Measurements from ENCODE around the gene APH1B.
A peak's percentile ranks its signal among the peaks of the same experiment; 100 is the strongest.
"Not testable (repeated sequence)": the region's sequence is repeated elsewhere in the genome, so short reads cannot be mapped to it uniquely, and the experiment has no call there.

The APH1B gene

DNA sequence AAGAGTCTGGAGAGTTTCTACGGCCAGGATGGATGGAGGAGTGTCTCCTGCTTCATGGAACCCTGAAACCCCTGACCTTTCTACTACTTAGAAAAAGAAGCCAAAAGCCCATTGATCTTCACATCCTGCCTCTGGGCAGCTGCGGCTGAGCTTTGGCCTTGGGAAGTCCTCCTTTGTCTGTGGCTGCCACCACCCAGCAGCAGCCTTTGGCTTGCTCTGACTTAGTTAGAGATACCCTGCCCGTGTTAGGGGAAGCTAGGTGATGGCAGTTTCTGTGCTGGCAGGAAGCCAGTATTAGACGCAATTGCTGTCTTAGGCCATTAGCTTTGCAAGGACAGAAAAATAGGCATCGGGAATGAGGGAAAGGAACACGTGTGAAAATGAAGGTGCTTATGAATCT lies 18.8 kb downstream of the APH1B start:
- no peak for DNase-seq (ENCODE audit: low read depth, low spot score)

DNA sequence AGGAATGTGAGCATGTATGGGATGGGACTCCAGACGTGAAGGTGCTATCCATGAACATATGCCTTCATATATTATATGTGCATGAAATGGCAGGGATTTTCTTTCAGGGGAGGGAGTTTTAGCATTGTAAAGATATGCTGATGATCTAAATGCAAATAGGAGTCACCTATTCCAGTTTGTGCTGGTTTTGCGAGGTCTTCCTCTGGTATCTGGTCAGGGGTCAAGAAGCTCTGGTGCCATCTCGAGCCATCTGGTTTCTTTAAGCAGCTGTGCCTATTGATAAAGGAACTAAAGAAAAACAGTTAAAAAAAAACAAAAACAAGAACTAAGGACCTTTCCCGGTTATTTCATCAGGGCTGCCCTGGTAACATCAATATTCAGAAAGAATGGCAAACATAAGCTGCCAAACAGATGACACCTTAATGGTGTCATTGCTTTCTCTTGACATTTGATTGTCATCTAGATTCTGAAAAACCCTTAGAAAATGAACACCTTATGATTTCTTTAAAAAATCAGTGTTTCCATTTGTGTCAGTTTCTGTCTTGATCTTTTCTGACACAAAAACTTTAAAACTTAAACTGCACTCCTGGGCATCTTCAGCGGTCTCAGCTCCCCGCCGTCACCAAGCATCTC lies 22.7 kb downstream of the APH1B start:
- no peak for DNase-seq (ENCODE audit: low read depth, low spot score)

DNA sequence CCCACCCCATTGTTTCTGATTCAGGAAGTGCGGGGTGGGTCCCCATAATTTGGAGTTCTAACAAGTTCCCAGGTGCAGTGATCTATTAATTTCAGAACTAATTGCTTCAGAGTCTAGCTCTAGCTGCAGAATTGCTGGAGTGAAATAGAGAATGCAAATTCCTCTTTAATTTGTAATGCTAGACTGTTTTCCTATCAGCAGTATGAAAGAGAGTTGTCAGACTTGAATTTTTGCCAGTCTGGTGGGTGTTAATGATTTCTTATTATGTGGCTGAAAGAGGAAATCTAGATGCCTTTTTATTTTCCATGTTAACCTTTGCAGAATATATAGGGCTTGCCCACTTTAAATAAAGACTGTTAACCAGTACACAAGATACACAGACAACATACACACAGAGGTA lies 23.7 kb downstream of the APH1B start:
- peak; percentile 61 for DNase-seq (ENCODE audit: low read depth, low spot score)

DNA sequence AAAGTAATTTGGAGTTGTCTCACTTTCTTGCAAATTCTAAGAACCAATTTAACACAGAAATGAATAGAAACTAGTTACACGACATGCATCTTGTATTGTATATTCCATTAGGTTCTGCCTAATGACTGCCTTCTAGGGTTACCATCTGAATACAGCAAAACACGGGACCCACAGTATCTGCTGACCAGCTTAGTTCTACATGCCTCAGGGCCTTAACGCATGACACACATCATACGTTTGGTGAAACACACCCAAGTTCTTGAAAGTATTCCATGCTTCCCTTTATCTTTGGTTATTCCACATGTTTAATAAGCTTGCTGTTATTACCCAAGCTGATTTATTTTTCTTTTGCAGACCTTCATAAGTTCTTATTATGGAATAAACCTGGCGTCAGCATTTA lies 27.9 kb downstream of the APH1B start:
- DNase-seq (ENCODE audit: low read depth, low spot score), result no peak

DNA sequence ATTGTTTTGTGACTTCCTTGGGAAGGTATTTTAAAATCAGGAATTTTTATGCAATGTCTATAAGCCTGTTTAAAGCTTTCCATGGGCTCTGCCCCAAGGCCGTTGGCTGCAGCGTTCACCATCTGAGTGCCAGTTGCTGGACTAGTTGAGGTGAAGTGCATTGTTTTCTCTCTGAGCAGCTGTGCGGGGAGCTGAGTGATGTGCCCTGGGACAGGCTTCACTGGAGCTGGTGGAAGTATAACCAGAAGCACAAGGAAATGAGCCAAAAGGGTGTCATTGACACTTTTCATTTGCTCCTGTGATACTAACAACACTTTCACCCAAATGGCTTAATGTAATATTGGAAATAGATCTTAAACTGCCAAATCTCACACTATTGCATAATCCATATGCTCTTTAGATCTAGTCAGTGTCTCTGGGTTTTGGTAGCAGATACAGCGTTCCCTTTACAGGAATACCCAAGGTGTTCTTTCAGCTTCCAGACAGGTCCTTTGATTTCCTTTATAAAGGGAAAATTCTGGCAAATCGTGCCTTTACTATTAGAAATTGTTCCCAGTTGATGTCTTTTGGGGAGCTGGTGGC lies 29.2 kb downstream of the APH1B start:
- DNase-seq (ENCODE audit: low read depth, low spot score), result no peak

DNA sequence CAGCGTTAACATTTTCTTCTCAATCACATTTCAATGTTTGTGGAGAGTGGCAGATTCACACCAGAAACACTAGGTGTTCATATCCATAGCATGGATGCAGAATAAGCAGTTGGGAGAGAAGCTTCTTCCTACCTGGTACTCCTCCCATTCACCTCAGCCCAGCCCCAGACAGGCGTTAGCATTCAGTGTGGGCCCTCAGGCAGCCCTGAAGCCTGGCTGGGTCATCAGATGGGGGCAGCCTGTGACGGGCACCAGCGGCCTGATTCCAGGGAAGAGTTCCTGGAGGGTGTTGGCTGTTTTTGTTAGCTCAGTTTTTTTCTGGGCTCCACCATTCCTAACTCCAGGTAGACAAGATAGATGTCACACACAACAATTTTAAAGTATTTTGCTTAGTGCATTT lies 31.1 kb downstream of the APH1B start:
- DNase-seq (ENCODE audit: low read depth, low spot score), result no peak

DNA sequence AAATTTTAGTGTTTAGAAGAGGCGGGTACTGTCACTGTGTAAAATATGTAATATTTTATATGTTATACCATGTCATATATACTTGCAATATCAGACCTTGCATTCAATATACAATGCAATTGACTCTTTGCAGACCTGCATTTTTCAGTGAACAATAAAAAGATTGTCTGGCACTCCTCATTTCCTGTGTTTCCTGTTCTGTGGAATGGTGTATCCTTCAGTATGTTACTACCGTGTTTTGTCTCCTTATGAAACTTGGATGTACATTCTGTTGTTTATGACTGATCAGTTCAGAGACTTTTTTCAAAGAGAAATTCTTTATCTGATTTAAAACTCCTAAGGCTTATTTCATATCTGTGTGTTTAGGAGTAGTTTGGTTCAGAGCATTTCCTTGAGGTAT lies 31.5 kb downstream of the APH1B start:
- DNase-seq (ENCODE audit: low read depth, low spot score), result no peak

DNA sequence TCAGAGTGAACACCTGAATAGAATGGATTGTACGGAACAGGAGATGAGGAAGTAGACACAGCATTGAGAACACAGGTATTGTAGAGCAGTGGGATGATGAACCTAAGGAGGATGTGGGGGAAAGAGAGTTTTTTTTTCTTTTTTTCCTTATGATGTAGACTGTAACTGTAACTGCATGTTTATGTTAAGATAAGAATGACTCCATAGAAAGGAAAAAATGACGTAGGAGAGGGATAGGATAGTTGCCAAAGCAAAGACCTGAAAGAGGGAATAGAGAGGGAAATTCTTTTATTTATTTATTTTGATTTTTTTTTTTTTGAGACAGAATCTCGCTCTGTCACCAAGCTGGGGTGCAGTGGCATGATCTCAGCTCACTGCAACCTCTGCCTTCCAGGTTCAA lies 33.2 kb downstream of the APH1B start:
- DNase-seq (ENCODE audit: low read depth, low spot score), result no peak

DNA sequence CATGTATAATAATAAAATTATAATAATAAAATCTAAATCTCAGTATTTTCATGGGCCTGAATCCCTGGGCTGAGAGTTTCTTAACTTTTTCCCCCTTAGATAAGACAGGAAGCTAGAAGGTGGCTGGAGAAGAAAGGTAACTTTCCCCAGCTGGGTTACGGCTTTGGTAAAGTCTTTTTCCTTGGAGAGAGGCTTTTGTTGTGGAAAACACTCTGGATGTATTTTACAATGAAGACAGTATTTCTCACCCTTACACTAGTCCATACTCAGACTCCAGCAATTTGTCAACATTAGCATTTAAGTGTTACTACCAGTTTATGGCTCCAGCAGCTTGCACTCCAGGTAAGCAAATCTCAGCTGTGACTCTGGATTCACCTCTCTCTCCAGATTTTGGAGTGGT lies 34.9 kb downstream of the APH1B start:
- DNase-seq (ENCODE audit: low read depth, low spot score), result no peak

DNA sequence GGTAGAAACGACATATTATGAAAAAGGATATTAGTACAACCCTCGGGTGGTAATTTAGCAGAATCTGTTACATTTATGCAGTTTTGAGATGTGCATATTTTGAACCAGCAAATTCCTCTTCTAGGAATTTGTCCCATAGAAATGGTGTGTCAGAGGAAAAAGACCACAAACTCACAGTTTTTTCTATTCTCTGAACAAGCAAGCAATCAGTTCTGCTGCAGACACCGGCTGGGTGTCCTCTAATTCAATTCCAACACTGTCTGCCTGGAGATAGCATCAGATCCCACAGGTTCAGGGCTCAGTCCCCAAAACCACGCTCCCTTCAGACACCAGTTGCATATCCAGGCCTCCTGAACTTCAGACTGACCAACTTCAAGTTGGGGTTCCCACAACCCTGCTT lies 36.4 kb downstream of the APH1B start:
- no peak for DNase-seq (ENCODE audit: low read depth, low spot score)

DNA sequence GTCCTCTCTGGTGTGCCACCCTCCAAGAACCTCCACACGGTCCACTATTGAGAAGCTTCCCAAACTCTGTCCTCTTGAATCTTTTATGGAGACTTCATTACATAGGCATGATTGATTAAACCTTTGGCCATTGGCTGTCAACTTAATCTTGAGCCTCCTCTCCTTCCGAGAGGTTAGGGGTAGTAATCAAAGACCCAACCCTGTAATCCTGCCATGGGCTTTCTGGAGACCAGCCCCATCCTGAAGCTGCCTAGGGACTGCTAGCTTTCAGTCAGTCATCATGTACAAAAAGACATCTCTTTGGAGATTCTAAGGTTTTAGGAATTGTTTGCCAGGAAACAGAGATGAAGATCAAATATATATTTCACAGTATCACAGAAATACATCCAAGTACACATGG lies 37.0 kb downstream of the APH1B start:
- no peak for DNase-seq (ENCODE audit: low read depth, low spot score)

DNA sequence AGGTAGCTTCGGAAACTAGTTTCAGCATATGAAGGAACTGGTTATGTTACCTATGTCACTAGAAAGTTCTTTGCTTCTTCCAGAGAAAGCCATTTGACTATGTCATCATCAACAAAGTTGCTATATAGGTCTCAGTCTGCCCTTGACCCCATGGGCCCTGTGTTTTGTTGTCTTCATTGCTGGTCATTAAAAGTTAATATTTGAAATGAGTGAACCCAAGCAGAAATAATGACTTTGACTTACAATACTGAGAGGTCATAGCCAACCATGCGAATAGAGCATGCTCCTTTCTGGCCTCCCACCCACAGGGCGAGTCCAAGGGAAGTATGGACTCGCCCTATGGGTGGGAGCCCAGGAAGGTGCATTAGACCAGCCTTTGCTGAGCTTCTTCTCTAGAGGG lies 40.9 kb downstream of the APH1B start:
- DNase-seq (ENCODE audit: low read depth, low spot score), result no peak

DNA sequence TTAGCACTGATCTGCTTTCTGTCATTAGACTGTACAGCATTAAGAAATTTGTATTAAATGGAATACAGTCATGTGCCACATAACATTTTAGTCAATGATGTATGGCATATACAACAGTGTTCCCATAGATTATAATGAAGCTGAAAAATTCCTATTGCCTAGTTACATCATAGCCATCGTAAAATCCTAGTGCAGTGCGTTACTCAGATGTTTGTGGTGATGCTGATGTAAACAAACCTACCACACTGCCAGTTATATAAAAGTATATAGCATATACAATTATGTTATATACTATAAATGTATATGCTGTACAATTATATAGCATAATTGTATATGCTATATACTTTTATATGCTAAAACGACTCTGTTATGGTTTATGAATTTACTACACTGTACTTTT lies 41.7 kb downstream of the APH1B start:
- no peak for DNase-seq (ENCODE audit: low read depth, low spot score)

DNA sequence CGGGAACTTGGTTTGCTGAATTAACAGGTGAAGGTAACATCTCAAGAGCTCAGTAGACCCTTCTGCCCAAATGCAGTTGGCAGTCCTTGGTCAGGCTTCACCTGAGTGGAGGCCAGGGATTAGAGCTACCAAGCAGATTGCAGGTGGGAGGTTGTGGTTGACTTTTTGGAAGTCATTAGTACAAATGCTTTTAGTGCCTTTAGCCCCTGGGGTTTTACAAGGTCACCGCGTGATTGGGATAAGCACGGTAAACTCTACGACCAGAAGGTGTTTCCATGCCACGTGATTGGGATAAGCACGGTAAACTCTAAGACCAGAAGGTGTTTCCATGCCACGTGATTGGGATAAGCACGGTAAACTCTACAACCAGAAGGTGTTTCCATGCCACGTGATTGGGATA lies 43.0 kb downstream of the APH1B start:
- DNase-seq (ENCODE audit: low read depth, low spot score), result not testable (repeated sequence)

DNA sequence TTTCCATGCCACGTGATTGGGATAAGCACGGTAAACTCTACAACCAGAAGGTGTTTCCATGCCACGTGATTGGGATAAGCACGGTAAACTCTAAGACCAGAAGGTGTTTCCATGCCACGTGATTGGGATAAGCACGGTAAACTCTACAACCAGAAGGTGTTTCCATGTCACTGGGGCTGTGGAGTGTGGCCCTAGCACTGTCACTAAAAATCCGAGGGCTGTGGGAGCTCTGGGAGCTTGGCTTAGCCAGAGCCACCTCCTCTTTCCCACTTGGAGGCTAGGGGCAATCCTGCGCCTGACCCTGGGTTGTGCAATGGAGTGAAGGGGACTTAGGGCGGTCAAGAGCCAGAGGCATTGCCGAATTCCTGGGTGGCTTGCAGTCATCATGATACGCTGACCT lies 43.6 kb downstream of the APH1B start:
- not testable (repeated sequence) for DNase-seq (ENCODE audit: low read depth, low spot score)

DNA sequence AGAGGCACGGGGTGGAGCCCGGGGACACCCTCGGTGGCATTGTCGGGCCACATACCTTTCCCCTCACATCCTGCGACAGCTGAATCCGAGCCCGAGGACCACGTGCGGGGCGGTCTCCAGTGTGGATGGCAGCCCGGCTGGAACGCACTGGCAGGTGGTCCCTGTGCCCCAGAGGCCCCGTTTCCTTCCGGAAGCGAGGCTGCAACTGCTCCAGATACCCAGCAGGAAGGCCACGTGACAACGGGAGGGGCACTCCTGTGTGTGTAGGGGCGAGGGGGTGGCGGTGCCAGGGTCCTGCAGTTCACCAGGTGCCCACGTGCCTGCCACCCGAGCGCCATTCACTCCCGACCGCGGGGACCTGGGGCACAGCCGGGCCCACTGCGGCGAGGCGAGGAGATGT lies 44.1 kb downstream of the APH1B start:
- no peak for DNase-seq (ENCODE audit: low read depth, low spot score)

DNA sequence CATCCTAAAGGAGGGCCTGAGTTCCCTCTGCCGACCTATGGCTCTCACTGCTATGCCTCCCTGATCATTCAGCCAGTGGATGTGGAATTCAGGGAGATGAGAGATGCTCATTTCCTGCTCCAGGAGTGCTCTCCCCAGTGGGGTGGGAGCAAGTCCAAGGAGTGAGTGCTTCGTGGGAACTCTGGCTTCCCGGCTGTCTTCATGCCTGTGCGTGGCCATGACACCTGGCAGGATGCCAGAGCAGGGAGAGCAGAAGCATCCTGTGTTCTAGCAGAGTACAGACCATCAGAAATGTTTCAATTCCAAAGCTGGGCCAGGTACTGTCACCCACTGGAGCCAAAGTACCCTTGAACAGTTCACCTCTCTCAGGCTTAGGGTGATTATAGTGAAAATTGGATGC lies 45.1 kb downstream of the APH1B start:
- DNase-seq (ENCODE audit: low read depth, low spot score), result peak; percentile 47

DNA sequence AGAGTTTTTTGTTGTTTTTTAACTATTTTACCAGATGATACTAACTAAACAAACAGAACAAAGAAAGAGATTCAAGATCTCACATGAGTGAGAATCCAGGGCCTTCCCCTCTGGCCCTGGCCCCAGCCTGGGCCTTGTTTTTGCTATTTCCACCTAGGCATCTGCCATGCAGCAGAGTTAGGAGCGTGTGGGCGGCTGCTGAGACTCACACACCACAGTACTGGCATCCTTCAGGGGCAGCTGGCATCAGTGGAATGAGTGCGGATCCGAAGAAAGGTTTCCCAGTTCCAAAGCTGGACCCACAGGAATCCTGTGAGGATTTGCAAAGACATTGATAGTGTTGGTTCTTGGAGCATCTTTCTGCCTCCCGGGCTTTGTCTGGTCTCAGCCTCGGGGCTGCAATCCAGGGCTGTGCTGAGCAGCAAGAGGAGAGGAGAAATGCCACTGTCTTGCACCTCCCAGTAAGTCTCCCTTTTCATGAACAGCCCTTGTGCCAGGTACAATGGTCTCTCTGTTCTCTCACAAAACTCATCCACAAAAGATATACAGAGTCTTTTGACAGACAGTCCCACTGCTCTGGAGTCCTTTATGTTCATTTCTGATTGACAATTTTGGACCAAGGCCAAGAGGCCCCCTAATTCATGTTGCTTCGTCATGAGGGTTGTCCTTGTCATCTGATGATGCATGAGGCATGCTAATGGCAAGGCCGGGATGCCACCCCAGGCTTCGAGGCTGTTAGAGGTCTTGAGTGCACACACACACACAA lies 46.6 kb downstream of the APH1B start:
- DNase-seq (ENCODE audit: low read depth, low spot score), result peak; percentile 61

DNA sequence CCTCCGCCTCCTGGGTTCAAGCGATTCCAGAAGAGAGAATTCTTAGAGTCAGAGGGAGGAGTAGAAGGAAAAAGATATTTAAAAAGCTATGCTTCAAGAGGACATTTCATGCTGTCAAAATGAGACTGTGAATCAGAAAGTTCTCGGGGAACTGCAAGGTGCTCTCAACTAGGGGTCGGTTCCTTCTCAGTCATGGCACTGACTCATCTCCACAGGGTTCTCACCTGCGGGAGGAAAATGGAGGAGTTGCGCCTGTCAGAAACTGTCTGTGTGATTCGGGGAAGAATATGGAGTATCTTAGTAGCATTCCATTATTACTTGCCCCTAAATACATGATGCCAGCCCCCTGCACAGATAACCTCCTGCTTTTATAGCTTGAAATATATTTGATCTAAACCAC lies 47.4 kb downstream of the APH1B start:
- no peak for DNase-seq (ENCODE audit: low read depth, low spot score)

DNA sequence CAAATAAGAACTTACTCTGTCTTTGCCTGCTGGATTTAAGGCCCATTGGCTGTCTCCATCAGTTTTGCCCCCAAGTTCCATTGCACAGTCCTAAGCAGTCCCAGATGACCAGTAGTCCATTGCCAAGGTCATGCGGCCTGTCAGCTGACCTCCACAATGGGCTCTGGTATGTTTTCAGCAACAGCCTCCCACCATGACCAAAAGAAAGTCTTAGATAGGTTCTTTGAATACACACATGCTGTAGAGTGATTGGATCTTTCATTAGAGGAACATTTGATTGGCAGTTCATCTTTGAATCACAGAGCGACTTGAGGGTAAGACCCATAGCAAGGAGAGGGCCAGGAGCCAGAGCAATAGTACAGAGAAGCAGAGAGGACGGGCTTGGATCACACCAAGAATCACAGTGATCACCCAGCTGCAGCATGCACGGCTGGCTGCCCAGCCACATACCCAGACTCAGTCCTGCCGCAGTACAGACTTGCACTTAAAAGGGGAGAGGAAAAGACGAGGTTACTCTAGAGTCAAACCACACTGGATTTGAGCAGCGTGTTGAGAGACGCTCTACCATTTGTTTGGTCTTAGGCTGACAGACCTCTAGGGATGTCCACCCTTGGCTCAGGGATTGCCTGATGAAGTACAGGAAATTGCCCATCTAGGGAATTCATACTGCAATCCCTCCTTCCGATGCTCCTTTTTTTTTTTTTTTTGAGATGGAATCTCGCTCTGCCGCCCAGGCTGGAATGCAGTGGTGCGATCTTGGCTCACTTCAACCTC lies 50.4 kb downstream of the APH1B start:
- no peak for DNase-seq (ENCODE audit: low read depth, low spot score)

DNA sequence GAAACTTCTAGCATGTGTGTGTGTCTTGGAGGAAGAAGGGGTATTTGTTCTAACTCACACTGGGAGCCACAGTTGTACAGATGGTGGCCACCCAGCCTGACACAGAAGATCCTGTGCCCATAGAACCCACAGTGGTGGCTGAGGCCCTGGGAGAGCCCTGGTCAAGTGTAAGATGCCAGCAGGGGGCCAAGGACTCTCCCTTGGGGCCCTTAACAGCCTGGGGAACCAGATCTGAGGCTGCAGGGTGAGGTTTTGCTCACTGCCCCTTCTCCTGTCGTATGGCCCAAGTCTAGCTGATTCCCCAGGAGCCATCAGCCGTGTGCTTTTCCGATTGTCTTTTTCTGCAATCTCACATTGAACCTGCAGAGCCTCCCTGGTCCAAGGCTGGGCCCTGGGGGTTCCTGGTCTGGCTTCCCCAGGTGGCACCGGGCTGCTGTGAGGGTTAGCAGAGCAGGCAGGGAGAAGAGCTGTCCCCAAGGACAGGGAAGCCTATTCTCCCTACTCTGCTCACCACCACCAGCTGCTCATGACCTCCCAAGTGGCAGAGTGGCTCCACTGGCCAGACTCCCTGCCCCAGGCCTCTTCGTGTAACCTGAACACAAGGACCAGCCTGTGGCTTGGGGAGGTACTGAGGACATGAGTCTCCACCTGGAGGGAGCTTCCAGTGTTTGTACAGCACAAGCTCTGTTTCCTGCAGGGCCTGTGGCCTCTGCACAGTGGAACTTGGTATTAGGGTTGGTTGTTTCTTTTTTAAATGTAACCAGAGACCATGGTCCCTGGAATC lies 52.4 kb downstream of the APH1B start:
- DNase-seq (ENCODE audit: low read depth, low spot score), result no peak

DNA sequence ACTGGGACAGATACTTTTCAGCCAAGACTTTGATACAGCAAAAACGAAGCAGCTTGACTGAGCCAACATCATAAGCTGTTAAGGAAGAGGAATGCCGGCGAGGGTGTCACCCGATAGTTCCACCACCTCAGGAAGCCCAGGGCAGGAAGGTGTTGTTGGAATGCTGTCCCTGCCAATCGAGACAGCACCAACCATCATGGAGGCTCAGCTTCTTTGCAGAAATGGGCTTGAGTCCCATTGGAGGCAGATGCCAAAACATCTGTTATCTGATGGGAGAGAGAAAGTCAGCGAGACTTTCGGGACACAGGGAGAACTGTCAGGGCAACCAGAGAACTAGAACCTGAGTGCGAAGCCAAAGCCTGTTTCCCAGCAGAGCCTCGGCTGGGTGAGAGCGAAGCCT lies 53.5 kb downstream of the APH1B start:
- no peak for DNase-seq (ENCODE audit: low read depth, low spot score)
